NCI-H69 (cell line): Measurements from ENCODE around the gene LRGUK.
"Not testable (repeated sequence)": the region's sequence is repeated elsewhere in the genome, so short reads cannot be mapped to it uniquely, and the experiment has no call there.

Experiments used
- DNase-seq: peaks from one replicate; lab custom pipeline; 2025; lab: John Stamatoyannopoulos, UW

The LRGUK gene

GRCh38 chr7:134126966-134127848 is at the start of gene LRGUK:
Gene LRGUK (plus strand): TSS chr7:134127340. CDS start chr7:134127368, 28 bp downstream.
- DNase-seq, result peak; percentile 93

DNA sequence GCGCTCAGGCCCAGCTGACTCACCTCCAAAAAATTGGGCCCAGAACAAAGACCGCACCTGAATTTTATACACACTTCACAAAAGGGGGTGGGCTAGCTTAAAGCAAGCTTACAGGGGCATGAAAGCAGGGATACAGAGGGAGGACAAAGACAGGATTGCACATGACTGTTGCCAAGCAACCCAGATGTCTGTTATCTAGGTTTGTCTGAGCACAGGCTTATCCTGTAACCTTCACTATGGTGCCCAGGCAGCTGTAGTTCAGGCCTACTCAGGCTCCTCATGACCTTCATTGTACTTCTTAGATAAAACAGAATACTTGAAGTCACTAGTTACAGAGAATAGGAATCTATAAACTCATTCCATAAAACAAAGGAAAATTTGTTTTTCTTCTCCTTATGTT is 49.6 kb upstream of the LRGUK start:
- not testable (repeated sequence) for DNase-seq

GRCh38 chr7:134078991-134079390 is 48.1 kb upstream of the LRGUK start:
- DNase-seq, result peak; percentile 20

GRCh38 chr7:134081695-134082094 is 45.4 kb upstream of the LRGUK start:
- no peak for DNase-seq

- no peak for DNase-seq
Measured at GRCh38 chr7:134083766-134084487, 43.2 kb upstream of the LRGUK start.

GRCh38 chr7:134084488-134085144 is 42.5 kb upstream of the LRGUK start:
- DNase-seq, result no peak

- DNase-seq, result no peak
Measured at GRCh38 chr7:134085311-134085710, 41.8 kb upstream of the LRGUK start.

- DNase-seq, result no peak
Measured at GRCh38 chr7:134086998-134087735, 40.0 kb upstream of the LRGUK start.

DNA sequence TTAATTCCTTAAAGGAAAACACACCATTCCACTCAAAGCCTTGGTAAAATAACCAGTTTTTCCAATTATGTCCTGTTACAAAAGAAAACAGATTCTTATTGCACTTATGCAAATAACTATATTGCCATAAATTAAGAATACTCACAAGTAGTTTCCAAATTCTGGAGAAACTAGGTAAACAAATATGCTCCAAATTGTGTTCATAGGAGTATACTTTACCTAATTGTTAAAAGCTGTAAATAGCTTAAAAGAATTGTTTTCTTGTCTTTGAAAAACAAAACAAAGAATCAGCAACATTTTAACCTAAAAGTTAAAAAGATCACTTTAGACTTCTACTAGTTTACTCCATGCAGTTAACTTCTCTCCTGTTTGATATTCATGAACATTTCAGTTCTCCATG is 38.9 kb upstream of the LRGUK start:
- DNase-seq, result no peak

DNA sequence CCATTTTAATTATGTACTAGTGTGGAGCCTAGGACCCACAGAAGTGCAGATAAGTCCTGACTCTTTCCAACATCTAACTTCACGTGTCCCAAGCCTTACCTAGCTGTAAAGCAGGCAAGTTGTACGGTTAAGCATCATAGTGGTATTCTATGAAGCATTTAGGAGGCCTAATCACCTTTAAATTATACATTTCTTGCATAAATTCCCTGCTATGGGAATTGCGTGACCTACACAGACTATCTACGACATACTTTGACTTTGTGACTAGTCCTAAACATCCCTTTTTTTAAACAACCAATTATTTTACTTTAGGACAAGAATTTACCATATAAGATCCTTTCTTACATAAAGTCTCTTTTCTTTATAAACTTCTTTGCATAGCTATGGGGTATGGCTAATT is 37.7 kb upstream of the LRGUK start:
- peak; percentile 17 for DNase-seq

DNA sequence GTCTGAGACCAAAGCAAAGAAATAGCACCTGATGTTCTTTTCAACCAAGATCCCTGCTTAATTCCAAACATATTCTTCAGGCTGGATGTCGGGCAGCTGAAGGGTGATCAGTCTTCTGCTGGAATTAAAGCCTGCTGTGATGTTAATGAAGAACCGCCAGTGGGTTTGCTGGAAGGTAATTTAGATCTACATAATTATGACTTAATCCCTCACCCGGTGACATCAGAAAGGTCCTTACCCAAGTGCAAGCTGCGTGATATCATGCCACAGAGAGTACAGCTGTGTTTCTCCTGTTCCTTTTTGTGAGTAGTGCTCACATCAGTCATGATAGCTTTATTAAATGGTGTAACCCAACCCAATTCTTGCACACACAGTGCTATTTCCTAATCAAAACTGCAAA is 29.1 kb upstream of the LRGUK start:
- DNase-seq, result no peak

DNA sequence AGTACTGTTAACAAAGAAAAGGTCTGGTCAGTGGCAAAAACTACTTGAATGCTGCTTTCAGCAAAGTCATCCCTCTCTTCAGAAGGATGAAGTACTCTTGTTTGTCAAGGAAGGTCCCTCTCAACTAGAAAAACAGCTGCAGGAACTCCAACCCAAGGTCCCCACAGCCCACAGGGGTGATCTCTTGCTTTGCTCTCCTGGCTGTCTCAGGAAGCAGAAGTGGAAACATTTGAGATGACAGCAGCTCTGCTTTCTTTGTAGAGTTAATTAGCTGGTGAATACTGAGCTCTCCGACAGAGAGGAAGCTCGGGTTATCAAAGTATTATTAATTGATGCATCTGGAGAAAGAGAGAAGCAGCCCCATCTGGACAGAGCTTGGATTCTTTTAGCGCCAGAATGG is 25.4 kb upstream of the LRGUK start:
- DNase-seq, result peak; percentile 15

- peak; percentile 55 for DNase-seq
Measured at GRCh38 chr7:134104166-134104565, 23.0 kb upstream of the LRGUK start.

- DNase-seq, result no peak
Measured at GRCh38 chr7:134105841-134106240, 21.3 kb upstream of the LRGUK start.

DNA sequence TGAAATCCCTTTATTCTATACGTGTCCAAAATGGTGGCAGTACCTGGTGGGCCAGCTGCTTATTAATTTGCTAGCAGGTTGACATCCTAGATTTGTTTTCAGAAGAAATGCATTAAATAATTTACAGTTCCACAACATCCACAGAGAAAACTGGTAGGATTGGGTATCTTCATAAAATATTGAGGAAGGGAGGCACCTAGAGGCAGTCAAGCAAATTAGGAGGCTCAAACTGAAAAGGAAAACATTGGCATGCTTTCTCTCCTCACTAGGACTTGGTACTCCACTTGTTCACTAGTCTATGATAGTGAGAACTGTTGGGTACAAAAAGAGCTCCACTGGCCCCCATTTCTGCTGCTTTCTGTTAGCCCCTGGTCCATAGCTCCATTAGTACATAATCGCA is 18.3 kb upstream of the LRGUK start:
- DNase-seq, result peak; percentile 36

DNA sequence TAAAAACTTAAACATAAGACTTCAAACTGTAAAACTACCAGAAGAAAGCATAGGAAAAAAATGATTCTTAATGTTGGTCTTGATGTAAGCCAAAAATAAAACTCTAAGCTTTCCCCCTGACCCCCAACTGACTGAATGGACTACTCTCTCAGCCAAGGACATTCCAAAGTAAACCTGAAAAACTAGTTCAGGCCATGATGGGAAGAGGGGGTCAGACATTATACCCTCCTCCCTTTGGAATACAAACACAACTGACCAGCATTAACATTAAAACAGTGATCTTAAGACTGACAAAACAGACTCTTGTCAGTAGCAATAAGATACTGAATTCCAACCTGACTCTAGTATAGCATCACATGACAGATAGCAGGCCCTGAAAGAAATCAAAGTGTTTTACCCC is 13.5 kb upstream of the LRGUK start:
- no peak for DNase-seq

DNA sequence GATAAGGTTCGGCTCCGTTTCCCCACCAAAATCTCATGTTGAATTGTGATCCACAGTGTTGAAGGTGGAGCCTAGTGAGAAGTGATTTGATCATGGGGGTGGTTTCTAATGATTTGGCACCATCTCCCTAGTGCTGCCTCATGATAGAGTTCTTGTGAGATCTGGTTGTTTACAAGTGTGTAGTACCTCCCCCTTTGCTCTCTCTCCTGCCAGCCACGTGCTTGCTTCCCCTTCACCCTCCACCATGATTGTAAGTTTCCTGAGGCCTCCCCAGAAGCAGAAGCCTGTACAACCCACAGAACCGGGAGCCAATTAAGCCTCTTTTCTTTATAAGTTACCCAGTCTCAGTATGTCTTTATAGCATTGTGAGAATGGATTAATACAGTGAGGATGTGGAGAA is 12.1 kb upstream of the LRGUK start:
- DNase-seq, result no peak

- DNase-seq, result no peak
Measured at GRCh38 chr7:134120405-134120804, 6.7 kb upstream of the LRGUK start.

GRCh38 chr7:134121632-134122139 is 5.5 kb upstream of the LRGUK start:
- DNase-seq, result no peak

DNA sequence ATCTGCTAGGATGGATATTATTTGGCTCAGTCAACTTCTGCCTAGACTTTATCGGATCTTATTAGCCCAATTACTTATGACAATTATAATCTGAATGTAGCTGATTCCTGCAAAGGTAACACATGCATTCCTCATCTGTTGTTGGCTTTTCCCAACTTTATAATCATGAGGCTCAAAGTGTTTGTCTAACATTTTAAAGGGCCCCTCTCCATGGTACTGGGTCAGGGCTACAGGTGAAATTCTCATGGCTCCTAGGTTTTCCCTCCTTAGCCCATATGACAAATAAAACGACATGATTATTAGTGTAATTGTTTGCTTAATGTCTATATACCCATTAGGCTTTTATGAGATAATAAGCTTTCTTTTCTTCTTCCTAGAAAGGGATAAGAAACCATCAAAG is 4.2 kb upstream of the LRGUK start:
- DNase-seq, result no peak

DNA sequence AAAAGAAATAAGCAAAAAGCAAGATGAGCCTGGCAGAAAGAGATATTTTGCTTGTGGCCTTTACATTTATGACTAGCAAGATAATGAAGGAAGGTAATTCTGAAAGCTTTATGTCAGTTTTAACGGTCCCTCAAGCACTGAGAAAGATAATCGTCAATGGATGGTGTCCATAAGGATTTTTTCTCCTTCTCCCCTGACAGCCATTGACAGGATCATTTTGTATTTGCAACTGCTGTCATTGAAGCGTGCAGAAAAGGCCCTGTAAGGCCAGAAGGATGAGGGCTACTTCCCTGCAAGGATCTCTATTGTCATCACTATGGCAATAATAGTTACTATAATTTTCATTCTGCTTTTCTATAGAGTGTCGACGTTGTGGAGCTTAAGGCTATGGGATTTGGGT is 994 bp upstream of the LRGUK start:
- no peak for DNase-seq

- DNase-seq, result no peak
Measured at GRCh38 chr7:134126596-134126965, 559 bp upstream of the LRGUK start.
